A673 (cell line): Measurements from ENCODE around the gene CCDC116. TPM values are rescaled to one million over a fixed set of nuclear protein-coding genes. Genes with fewer than 3 reads are reported as not detected.

Experiments
- BruUV-seq: library from RNA; stranded (reverse); fragments of 400-500 nt; replicated peaks from 2 replicates; lab custom pipeline; 2021; lab: Mats Ljungman, UMichigan
- CTCF ChIA-PET: fragments of 300-600 bp; sonication (Branson Sonifier 250); formaldehyde crosslinking; loops from one replicate; lab custom pipeline; 2022; ENCODE audit warnings: antibody characterized with exemption; lab: Charles Lee
- POLR2A ChIA-PET: fragments of 300-600 bp; sonication (Branson Sonifier 250); formaldehyde crosslinking; loops from one replicate; lab custom pipeline; 2022; ENCODE audit warnings: antibody characterized with exemption; ENCODE audit not compliant: low non-redundant PET; lab: Charles Lee
- DNase-seq: peaks from one replicate; pipeline ENCODE4 v3.0.0-alpha.2; 2015; ENCODE audit warnings: low spot score
- H3K27ac ChIP-seq: fragments of 200-600 bp; sonication (generic); 2 replicates; pipeline ENCODE4 v1.5.1; 2016; ENCODE audit warnings: mixed run types, low read depth, mild to moderate bottlenecking, mixed read lengths, antibody characterized with exemption, low read length; ENCODE audit not compliant: poor library complexity, severe bottlenecking
- H3K27me3 ChIP-seq: fragments of 200-600 bp; sonication (generic); replicated peaks from 2 replicates; pipeline ENCODE4 v1.6.1; 2017; ENCODE audit warnings: mixed run types, low read depth, mild to moderate bottlenecking, mixed read lengths, antibody characterized with exemption, low read length; ENCODE audit not compliant: insufficient read depth, poor library complexity
- H3K36me3 ChIP-seq: fragments of 200-600 bp; sonication (generic); 2 replicates; pipeline ENCODE4 v1.6.1; 2016; ENCODE audit warnings: mixed run types, mild to moderate bottlenecking, mixed read lengths, antibody characterized with exemption, low read length; ENCODE audit not compliant: insufficient read depth, poor library complexity, severe bottlenecking
- H3K4me1 ChIP-seq: fragments of 200-600 bp; sonication (generic); 2 replicates; pipeline ENCODE4 v1.6.1; 2017; ENCODE audit warnings: mixed run types, mild to moderate bottlenecking, mixed read lengths, antibody characterized with exemption, low read length; ENCODE audit not compliant: insufficient read depth, poor library complexity, severe bottlenecking
- H3K4me3 ChIP-seq: fragments of 200-600 bp; sonication (generic); 2 replicates; pipeline ENCODE4 v1.5.1; 2016; ENCODE audit warnings: low read depth, mixed run types, mild to moderate bottlenecking, mixed read lengths, low read length; ENCODE audit not compliant: poor library complexity, severe bottlenecking
- H3K9me3 ChIP-seq: fragments of 200-600 bp; sonication (generic); 2 replicates; pipeline ENCODE4 v1.6.1; 2016; ENCODE audit warnings: mixed run types, low read depth, mild to moderate bottlenecking, mixed read lengths, antibody characterized with exemption, low read length; ENCODE audit not compliant: poor library complexity, severe bottlenecking
- EZH2 ChIP-seq: fragments of 200-600 bp; sonication (generic); IDR thresholded peaks from 2 replicates; pipeline ENCODE4 v1.6.1; 2017; ENCODE audit warnings: borderline replicate concordance, low read depth, mild to moderate bottlenecking, mixed read lengths, antibody characterized with exemption, low read length; ENCODE audit not compliant: poor library complexity, severe bottlenecking
- intact Hi-C: fragments of 100-400 bp; cut with micrococcal nuclease; formaldehyde crosslinking; loops from one replicate; pipeline ENCODE4 v1.10.0; 2022; ENCODE audit not compliant: unreplicated experiment
- total RNA-seq: library from RNA; stranded (reverse); gene quantifications from 2 replicates; pipeline ENCODE4 v1.2.3, GENCODE V29; 2021
- TF ChIP-seq, protein P1 (sequence below): fragments of 300-800, 200-600 bp; sonication (generic); conservative IDR thresholded peaks from 2 replicates; pipeline ENCODE4 v1.5.1; 2017; ENCODE audit warnings: low read depth, mild to moderate bottlenecking, antibody characterized with exemption, low read length, moderate library complexity, mixed read lengths

The CCDC116 gene
- total RNA-seq, 1 experiment from 2014 or later: 1.3 TPM

DNA sequence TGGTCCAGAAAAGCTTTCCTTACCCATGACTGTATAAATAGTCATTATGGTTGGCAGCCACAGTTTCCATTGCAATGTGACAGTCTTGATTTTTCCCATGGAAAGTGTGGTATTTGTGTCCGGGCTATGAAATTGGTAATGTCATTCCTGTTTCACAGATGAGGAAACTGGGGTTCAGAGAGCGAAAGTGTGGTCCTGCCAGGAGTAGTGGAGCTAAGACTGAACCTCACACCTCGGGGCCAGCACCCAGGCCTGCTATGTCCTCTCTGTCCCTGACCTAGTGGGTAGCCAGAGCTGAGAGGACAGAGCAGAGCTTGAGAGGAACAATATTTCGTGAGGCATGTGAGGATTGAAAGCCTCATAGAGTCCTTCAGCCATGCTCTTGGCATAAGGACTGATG lies 1.5 kb upstream of the CCDC116 start:
- no TSS peak for BruUV-seq
- CTCF ChIA-PET: no interaction called here
- intact Hi-C loops: no loop called here
- Histone ChIP-seq H3K27me3 (no peaks in the 10 kb centered on the region), H3K4me1 (peaks cover 9% of the 10 kb centered on the region), H3K4me3 (no peak overlapping the region), H3K36me3 (peaks cover 7% of the 10 kb centered on the region), H3K9me3 (no peaks in the 10 kb centered on the region), H3K27ac (no peak overlapping the region)
- POLR2A ChIA-PET: interaction anchor here (0.5 kb wide), 1 partner anchor 988 kb away, joined by 10 read pairs; no protein-coding TSS in a partner anchor
- DNase-seq: no peak
- TF ChIP-seq, protein P1, sequence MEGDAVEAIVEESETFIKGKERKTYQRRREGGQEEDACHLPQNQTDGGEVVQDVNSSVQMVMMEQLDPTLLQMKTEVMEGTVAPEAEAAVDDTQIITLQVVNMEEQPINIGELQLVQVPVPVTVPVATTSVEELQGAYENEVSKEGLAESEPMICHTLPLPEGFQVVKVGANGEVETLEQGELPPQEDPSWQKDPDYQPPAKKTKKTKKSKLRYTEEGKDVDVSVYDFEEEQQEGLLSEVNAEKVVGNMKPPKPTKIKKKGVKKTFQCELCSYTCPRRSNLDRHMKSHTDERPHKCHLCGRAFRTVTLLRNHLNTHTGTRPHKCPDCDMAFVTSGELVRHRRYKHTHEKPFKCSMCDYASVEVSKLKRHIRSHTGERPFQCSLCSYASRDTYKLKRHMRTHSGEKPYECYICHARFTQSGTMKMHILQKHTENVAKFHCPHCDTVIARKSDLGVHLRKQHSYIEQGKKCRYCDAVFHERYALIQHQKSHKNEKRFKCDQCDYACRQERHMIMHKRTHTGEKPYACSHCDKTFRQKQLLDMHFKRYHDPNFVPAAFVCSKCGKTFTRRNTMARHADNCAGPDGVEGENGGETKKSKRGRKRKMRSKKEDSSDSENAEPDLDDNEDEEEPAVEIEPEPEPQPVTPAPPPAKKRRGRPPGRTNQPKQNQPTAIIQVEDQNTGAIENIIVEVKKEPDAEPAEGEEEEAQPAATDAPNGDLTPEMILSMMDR: no peak
- no peak for TF ChIP-seq EZH2

DNA sequence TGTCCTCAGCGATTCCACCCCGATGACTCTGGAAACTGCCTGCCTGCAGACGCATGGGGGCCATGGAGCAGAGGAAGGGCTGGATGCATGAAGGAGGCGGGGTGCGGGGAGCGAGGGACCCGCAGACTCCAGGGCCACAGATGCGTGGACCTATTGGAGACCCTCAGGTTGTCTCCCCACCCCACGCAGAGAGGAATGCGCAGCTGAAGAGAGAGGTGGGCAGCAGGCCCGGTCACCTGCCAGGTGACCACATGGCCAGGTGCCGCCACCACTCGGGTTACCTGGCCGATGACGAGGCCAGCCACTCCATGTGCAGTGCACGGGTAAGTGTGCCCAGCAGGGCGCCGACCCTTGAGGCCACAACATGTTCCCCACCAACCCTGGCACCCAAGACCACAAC lies 371 bp downstream of the CCDC116 start:
- Histone ChIP-seq H3K9me3 (no peaks in the 10 kb centered on the region), H3K36me3 (peaks cover 3% of the 10 kb centered on the region), H3K27me3 (no peaks in the 10 kb centered on the region), H3K4me1 (peaks cover 9% of the 10 kb centered on the region), H3K27ac (no peak overlapping the region), H3K4me3 (no peak overlapping the region)
- ChIA-PET CTCF (interaction anchor here (1.0 kb wide), 2 partner anchors 10 to 14 kb away, joined by 3 to 7 read pairs; no protein-coding TSS in a partner anchor), POLR2A (no interaction called here)
- no TSS peak for BruUV-seq
- intact Hi-C loops: no loop called here
- TF ChIP-seq, protein P1: no peak
- TF ChIP-seq EZH2: no peak
- DNase-seq: no peak

DNA sequence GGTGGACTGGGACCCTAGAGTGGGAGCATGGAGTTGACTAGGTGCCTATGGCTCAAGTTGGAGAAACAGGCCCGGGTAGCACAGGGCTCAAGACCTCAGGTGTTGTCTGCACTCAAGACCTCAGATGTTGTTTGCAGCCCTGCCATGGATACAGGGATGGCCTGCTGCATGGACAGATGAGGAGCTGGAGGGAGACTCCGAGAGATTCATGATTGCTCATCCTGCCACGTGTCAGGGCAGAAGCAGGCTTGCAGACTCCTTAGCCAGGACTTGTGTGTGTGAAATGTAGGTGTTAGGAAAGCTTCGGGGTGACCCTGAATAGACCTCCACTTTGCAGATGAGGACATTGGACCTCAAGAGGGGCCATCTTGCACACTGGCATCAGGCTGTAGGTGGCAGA lies 921 bp downstream of the CCDC116 start:
- Histone ChIP-seq H3K9me3 (no peaks in the 10 kb centered on the region), H3K27me3 (no peaks in the 10 kb centered on the region), H3K36me3 (no peaks in the 10 kb centered on the region), H3K4me3 (no peak overlapping the region), H3K4me1 (peaks cover 7% of the 10 kb centered on the region), H3K27ac (no peak overlapping the region)
- ChIA-PET CTCF (no interaction called here), POLR2A (no interaction called here)
- intact Hi-C loops: no loop called here
- no peak for TF ChIP-seq EZH2
- TF ChIP-seq, protein P1: no peak
- DNase-seq: no peak
- no TSS peak for BruUV-seq
